AG08396 (cell line): ENCODE data around the gene RARA.
"Not testable (repeated sequence)": the region's sequence is repeated elsewhere in the genome, so short reads cannot be mapped to it uniquely, and the experiment has no call there.

Experiments used
- DNase-seq: peaks from one replicate; pipeline ENCODE4 v3.0.0; 2012; ENCODE audit warnings: low spot score, mixed read lengths

The RARA gene

DNA sequence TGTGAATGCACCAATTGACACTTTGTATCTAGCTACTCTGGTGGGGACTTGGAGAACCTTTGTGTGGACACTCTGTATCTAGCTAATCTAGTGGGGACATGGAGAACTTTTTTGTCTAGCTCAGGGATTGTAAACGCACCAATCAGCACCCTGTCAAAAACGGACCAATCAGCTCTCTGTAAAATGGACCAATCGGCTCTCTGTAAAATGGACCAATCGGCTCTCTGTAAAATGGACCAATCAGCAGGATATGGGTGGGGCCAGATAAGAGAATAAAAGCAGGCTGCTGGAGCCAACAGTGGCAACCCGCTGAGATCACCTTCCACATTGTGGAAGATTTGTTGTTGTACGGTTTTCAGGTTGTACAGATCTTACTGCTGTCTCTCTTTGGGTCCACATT is 67.6 kb downstream of the RARA start:
- not testable (repeated sequence) for DNase-seq

- no peak for DNase-seq
These were observed 68.9 kb downstream of the RARA start for GRCh38 chr17:40377832-40378231.

- DNase-seq, result no peak
These were observed 70.0 kb downstream of the RARA start for GRCh38 chr17:40378966-40379365.

- no peak for DNase-seq
These were observed 73.3 kb downstream of the RARA start for GRCh38 chr17:40382251-40382650.

DNA sequence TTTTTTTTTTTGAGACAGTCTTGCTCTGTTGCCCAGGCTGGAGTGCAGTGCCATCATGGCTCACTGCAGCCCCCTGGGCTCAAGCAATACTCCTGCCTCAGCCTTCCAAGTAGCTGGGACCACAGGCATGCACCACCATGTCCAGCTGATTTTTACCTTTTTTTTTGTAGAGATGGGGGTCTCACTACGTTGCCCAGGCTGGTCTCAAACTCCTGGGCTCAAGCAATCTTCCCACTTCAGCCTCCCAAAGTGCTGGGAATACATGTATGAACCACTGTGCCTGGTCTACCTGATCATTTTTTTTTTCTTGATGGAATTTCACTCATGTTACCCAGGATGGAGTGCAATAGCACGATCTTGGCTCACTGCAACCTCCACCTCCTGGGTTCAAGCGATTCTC is 77.6 kb downstream of the RARA start:
- DNase-seq, result not testable (repeated sequence)

- DNase-seq, result peak; percentile 36
These were observed 90.2 kb downstream of the RARA start for GRCh38 chr17:40399185-40399584.

DNA sequence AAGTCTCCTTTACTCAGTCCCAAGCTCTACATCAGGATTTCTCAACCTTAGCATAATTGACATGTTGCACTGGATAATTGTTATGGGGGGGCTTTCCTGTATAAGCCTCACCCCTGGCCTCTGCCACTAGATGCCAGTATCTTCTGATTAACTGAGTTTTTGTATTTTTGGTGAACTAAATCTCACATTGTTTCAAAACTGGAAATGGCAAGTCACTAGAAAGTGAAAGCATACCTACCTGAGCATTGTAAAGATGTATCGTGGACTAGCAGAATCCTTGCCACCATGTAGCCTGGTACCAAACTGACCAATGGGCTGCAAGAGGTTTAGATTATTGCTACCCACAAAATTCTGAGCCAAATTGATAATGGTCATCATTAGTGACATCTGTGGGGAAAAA is 93.7 kb downstream of the RARA start:
- DNase-seq, result no peak

DNA sequence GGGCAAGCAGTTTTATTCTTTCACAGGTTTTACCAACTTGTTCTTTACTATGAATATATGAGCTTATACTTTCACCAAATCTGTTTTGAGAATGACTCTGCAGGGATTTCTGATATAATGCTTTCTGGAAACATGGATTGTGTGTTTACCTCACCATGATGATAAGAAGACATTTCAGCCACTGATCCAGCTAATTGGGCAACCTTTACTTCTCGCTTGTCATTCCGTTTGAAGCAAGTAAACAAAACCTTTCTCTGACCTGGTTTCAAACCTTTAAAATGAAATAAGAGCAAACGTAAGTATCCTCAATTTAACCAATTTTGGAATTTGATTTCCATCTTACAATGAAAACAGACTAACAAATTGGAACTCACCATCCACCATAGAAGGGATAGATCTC is 95.0 kb downstream of the RARA start:
- DNase-seq, result no peak
